Nephron progenitor cell (in vitro differentiated cells): ENCODE data around the gene IGFBP7.

Experiments used
- DNase-seq: peaks from one replicate; pipeline ENCODE4 v3.0.0; 2021
- H3K27ac Mint-ChIP-seq: 2 replicates; pipeline ENCODE4 v1.8.0; 2021; ENCODE audit warnings: mild to moderate bottlenecking, moderate library complexity, mixed read lengths
- H3K27me3 Mint-ChIP-seq: 2 replicates; pipeline ENCODE4 v1.8.0; 2021; ENCODE audit warnings: mild to moderate bottlenecking, low read depth, mixed read lengths; ENCODE audit not compliant: poor library complexity
- H3K36me3 Mint-ChIP-seq: 2 replicates; pipeline ENCODE4 v1.8.0; 2021; ENCODE audit warnings: low read depth, mixed read lengths
- H3K4me1 Mint-ChIP-seq: 2 replicates; pipeline ENCODE4 v1.8.0; 2021; ENCODE audit warnings: mixed read lengths
- H3K4me3 Mint-ChIP-seq: 2 replicates; pipeline ENCODE4 v1.8.0; 2021; ENCODE audit warnings: mild to moderate bottlenecking, moderate library complexity, mixed read lengths
- H3K9me3 Mint-ChIP-seq: 2 replicates; pipeline ENCODE4 v1.8.0; 2021; ENCODE audit warnings: mild to moderate bottlenecking, moderate library complexity, mixed read lengths
- TF ChIP-seq, protein P1 (sequence below): fragments of 200-600 bp; sonication (generic); IDR thresholded peaks from 2 replicates; pipeline ENCODE4 v1.5.0; 2021; ENCODE audit warnings: antibody characterized with exemption

Gene IGFBP7

DNA sequence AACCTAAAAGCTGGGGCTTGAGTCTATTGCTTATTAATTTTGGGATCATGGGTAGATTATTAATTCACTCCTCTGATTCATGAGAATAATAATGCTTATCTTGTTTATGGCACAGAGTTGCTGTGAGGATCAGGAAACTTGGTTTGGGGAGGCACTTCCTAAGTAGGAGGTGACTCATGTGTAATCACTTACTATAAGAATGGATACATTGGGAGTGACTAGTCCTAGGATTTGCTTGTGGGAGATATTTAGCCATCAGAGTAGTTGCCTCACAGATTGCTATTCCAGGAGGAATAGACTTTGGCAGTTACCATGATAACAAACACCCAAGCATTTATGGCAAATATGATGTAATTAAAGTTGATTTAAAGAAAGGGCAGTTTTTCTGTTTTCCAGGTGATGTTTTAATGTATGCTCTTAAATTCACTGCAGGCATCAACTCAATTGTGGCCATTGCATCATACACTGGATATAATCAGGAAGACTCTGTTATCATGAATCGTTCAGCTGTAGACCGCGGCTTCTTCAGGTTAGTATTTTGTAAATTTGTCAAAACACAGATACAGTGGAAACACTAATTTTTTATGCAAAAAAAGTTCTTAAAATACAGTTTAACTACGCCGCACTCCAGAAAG, 89.6 kb downstream of the IGFBP7 start:
- peaks cover 82% of the 10 kb centered on the region for H3K36me3 Mint-ChIP-seq
- no peaks in the 10 kb centered on the region for H3K9me3 Mint-ChIP-seq
- H3K4me3 Mint-ChIP-seq: no peak overlapping the region
- no peak for DNase-seq
- no peaks in the 10 kb centered on the region for H3K4me1 Mint-ChIP-seq
- H3K27me3 Mint-ChIP-seq: no peaks in the 10 kb centered on the region
- H3K27ac Mint-ChIP-seq: peak overlapping the region; percentile 21
- TF ChIP-seq, protein P1, sequence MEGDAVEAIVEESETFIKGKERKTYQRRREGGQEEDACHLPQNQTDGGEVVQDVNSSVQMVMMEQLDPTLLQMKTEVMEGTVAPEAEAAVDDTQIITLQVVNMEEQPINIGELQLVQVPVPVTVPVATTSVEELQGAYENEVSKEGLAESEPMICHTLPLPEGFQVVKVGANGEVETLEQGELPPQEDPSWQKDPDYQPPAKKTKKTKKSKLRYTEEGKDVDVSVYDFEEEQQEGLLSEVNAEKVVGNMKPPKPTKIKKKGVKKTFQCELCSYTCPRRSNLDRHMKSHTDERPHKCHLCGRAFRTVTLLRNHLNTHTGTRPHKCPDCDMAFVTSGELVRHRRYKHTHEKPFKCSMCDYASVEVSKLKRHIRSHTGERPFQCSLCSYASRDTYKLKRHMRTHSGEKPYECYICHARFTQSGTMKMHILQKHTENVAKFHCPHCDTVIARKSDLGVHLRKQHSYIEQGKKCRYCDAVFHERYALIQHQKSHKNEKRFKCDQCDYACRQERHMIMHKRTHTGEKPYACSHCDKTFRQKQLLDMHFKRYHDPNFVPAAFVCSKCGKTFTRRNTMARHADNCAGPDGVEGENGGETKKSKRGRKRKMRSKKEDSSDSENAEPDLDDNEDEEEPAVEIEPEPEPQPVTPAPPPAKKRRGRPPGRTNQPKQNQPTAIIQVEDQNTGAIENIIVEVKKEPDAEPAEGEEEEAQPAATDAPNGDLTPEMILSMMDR: no peak

DNA sequence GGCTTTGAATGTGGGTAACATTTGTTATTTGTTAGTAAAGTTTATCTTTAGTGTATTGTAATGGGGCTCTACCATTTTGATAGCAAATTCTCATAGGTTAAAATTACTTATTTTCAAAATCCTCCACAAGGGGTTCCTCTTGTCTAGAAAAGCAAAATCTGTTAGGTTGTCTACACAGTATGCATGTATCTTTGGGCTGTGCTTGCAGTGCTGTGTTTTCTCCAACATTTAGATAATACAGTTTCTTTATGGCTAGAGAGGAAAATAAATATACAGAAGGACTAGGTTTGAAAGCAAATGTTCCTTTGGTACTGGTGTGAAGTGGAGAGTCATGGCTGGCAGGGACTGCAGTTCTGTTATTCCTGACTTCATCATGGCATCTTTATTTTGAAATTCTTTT, 91.2 kb downstream of the IGFBP7 start:
- Mint-ChIP-seq H3K36me3 (peaks cover 77% of the 10 kb centered on the region), H3K27ac (no peak overlapping the region), H3K9me3 (no peaks in the 10 kb centered on the region), H3K4me3 (no peak overlapping the region), H3K27me3 (no peaks in the 10 kb centered on the region), H3K4me1 (no peaks in the 10 kb centered on the region)
- TF ChIP-seq, protein P1: no peak
- DNase-seq: no peak

DNA sequence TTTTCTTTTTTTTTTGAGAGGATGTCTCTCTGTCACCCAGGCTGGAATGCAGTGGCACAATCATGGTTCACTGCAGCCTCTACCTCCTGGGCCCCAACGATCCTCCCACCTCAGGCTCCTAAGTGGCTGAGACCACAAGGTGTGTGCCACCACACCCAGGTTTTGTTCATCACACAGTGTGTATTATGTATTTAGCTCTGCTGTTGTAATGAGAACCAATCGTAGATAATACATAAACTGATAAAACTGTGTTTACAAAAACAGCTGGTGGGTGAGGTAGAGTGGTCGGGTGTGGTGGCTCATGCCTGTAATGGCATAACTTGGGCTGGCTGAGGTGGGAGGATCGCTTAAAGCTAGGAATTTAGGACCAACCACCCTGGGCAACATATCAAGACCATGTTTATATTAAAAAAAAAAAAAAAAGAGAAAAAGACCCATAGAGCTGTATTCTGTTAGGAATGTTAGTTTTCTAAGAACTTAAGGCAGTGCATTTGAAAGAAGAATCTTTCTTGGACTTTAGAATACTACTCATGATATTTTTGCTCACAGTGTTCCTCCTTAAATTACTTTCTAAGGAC, 96.6 kb downstream of the IGFBP7 start:
- H3K9me3 Mint-ChIP-seq: no peaks in the 10 kb centered on the region
- no peak for DNase-seq
- no peaks in the 10 kb centered on the region for H3K27me3 Mint-ChIP-seq
- TF ChIP-seq, protein P1: no peak
- no peak overlapping the region for H3K4me3 Mint-ChIP-seq
- peaks cover 62% of the 10 kb centered on the region for H3K36me3 Mint-ChIP-seq
- no peak overlapping the region for H3K27ac Mint-ChIP-seq
- H3K4me1 Mint-ChIP-seq: no peaks in the 10 kb centered on the region

DNA sequence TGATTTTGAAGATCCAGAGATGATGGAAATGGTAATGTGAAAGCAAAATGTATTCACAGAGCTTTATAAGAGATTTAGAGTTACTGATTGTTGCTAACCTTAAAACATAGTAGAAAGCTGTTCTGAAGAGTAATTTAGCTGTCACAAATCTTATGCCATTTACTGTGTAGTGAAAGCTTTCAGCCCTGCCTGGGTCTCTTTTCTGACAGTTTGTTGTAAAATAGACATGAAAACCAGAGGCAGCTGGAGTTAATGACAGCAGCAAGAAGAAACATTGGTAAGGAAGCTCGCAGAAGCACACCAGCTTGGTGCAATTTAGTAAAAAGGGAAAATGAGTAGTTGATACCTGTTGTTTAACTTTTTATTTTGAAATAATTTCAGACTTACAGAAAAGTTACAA, 110.4 kb downstream of the IGFBP7 start:
- H3K27ac Mint-ChIP-seq: peak overlapping the region; percentile 32
- no peak for DNase-seq
- no peak overlapping the region for H3K4me3 Mint-ChIP-seq
- no peaks in the 10 kb centered on the region for H3K9me3 Mint-ChIP-seq
- H3K4me1 Mint-ChIP-seq: no peaks in the 10 kb centered on the region
- H3K36me3 Mint-ChIP-seq: peaks cover 63% of the 10 kb centered on the region
- no peaks in the 10 kb centered on the region for H3K27me3 Mint-ChIP-seq
- TF ChIP-seq, protein P1: no peak

DNA sequence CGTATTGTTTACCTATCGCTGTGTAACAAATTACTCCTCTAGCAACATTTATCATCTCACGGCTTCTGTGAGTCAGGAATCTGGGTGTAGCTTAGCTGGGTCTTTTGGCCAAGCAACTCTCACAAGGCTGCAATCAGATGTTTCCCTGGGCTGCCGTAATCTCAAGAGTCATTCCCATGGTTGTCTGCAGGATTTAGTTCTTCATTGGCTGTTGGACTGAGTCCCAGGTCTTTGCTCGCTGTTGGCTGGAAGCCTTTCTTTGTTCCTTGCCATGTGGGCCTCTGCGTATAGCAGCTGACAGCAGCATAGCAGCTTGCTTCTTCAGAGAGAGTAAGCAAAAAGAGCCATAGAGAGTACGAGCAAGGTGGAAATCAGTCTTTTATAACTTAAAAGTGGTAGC, 114.7 kb downstream of the IGFBP7 start:
- no peak for DNase-seq
- Mint-ChIP-seq H3K27me3 (no peaks in the 10 kb centered on the region), H3K9me3 (no peaks in the 10 kb centered on the region), H3K27ac (peak overlapping the region; percentile 53), H3K4me3 (no peak overlapping the region), H3K4me1 (no peaks in the 10 kb centered on the region), H3K36me3 (peaks cover 72% of the 10 kb centered on the region)
- TF ChIP-seq, protein P1: no peak
